GM12872 (cell line): Measurements from ENCODE around the gene NRP2.

Source experiments
- CTCF ChIP-seq: IDR thresholded peaks from 3 replicates; pipeline ENCODE4 v1.5.1; 2011; ENCODE audit warnings: low read depth, mild to moderate bottlenecking, low read length, moderate library complexity; ENCODE audit not compliant: insufficient read depth

NRP2 gene

GRCh38 chr2:205746420-205746785 lies 64.1 kb downstream of the NRP2 start:
- no peak for TF ChIP-seq CTCF

DNA sequence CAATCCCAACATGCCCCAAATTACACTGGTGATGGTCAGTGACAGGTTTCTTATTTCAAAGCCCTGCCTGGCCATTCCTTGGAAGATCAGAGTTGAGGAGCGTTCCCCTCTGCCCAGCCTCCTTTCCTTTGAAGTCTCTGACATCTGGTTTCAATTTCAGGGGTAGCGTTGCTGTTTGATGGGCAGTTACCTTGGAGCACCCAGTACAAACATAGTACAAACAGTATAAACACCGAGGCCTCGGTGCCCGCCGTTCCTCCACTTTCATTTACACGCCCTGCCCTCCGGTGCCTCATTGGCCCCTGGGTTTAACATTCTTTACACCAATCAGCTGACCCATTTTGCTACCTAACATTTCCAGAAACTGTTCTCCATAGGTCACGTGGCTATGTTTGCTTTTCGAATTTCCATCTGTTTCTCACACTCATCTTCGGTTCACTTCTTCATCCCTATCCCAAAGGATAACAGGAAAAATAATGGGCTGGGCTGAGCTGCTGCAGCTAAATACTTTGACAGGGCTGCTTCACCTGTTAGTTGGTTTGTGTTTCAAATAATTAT lies 65.6 kb downstream of the NRP2 start:
- no peak for TF ChIP-seq CTCF

- no peak for TF ChIP-seq CTCF
Observed at GRCh38 chr2:205748639-205749038, 66.3 kb downstream of the NRP2 start.

DNA sequence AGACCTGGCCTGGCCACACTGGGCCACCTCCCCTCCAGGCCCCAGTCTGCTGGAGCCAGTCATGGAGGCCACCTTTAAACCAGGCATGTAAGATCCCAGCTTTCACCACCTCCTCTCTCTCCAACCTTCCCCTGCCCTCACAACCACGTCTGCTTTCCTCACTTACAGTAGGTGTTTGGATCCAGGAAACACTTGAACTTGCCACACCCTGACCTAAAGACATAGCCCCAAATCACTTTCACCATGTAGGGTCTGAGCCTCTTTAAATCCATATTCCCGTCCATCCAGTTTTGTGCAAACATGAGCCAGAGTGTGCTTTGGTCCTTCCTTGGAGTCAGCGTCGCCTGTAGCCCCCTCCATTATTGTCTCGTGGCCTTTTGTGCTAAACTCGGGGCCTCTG lies 66.8 kb downstream of the NRP2 start:
- TF ChIP-seq CTCF, result no peak

DNA sequence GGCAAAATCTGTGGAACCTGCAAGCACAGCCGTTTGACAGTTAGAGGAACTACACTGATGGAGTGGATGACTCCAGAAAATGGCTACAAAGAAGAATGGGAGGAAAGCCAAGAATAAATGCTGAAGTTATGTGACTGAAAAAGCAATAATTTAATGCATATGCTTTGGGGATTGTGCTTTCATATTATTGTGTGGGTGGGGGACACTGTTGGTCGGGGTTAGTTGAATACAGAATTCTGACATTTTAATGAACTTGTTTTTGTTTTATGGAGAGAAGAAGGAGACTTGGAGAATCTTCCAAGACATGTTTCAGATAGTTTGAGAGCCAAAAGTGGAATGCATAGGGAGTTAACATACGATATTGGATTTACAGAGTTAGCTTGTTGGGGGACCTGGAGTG lies 68.5 kb downstream of the NRP2 start:
- no peak for TF ChIP-seq CTCF

GRCh38 chr2:205751569-205752031 lies 69.3 kb downstream of the NRP2 start:
- no peak for TF ChIP-seq CTCF

DNA sequence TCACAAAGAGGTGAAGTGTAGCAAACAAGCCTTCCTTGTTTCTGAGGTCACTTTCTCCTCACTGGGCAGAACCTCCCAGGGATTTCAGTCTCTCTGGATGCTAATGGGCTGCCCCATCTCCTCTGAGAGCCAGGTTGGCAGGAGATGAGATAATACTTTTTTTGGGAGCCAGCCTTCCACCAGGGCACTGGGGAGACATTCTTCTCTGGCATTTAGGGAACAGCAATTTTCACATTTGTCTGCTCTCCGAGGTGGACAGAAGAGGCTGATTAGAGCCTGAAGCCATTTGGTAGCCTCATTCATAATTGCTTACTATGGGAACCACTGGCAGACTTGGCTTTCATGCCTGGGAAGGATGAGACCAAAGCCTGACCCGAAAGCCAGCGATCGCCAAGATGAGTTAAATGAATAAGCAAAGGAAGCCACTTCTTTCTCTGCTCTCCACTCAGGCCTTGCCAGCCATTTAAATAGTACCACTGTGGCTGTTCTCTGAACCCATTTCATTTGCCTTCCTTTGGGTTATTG lies 70.1 kb downstream of the NRP2 start:
- no peak for TF ChIP-seq CTCF
